ENCODE data around the gene SENP6. TPM values are rescaled to one million over a fixed set of nuclear protein-coding genes. Genes with fewer than 3 reads are reported as not detected.

SENP6 gene
- total and polyA plus RNA-seq, 12 donors, result 43.0 to 98.5 (median 76.6) TPM

DNA sequence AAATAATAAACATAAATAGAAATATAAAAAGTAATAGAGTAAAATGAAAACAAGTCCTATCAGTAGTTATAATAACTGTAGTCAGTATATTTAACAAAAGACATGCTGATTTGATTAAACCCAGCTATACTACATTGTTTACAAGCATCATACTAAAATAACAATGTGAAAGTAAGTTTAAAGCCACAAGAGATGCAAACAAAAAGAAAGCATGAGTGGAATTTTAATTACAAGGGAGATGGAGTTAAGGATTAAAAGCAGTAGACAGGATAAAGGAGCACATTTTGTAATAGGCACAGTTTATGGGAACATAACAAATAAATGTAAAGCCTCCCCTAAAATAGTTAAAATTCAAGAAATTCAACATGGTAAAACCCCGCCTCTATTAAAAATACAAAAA is 41.5 kb downstream of the SENP6 start:
- Histone ChIP-seq H3K27ac (no peak overlapping the region), H3K36me3 (replicated peaks in 1 of 2) (peaks cover 0 to 8% of the 10 kb centered on the region in 2 donors), H3K9me3 (replicated peaks in 1 of 3) (no peaks in the 10 kb centered on the region), H3K4me1 (replicated peaks in 1 of 2) (no peaks in the 10 kb centered on the region), H3K27me3 (no peaks in the 10 kb centered on the region), H3K4me3 (no peak overlapping the region)
- 100% methylated on average over 1 of the region's 1 CpG for WGBS, 4 donors
- no peak for TF ChIP-seq POLR2A (IDR thresholded peaks at IDR 0.05)
- TF ChIP-seq, protein P1, sequence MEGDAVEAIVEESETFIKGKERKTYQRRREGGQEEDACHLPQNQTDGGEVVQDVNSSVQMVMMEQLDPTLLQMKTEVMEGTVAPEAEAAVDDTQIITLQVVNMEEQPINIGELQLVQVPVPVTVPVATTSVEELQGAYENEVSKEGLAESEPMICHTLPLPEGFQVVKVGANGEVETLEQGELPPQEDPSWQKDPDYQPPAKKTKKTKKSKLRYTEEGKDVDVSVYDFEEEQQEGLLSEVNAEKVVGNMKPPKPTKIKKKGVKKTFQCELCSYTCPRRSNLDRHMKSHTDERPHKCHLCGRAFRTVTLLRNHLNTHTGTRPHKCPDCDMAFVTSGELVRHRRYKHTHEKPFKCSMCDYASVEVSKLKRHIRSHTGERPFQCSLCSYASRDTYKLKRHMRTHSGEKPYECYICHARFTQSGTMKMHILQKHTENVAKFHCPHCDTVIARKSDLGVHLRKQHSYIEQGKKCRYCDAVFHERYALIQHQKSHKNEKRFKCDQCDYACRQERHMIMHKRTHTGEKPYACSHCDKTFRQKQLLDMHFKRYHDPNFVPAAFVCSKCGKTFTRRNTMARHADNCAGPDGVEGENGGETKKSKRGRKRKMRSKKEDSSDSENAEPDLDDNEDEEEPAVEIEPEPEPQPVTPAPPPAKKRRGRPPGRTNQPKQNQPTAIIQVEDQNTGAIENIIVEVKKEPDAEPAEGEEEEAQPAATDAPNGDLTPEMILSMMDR (IDR thresholded peaks at IDR 0.05), result no peak
- intact Hi-C loops (cut with DNase I), result loop anchor here in 1 of 2 donors (5.0 kb wide), 1 partner anchor 104 kb away; the partner anchor contains the start of gene MYO6
- DNase-seq, result no peak

DNA sequence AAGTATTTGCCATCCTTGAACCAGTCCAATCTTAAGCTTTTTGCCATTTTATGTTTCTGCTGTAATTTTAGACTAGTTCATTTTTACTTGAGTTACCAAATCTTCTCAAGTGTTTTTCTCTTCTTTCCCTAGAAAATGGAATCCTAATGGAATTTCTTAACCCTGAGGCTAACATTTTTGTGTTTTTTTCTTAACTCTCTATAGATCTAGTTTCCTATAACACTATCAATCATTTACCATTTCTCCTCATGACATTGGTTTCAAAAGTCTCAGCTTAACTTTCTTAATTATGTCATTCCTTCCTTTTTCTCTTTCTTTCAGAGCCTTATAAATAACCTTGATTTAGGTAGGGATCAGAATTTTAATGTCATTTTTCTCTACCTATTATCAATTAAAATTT is 54.8 kb downstream of the SENP6 start:
- intact Hi-C loops (cut with DNase I), result no loop called here
- DNase-seq, result no peak
- Histone ChIP-seq H3K9me3 (replicated peaks in 1 of 3) (no peaks in the 10 kb centered on the region), H3K4me3 (no peak overlapping the region), H3K4me1 (replicated peaks in 1 of 2) (peaks cover 0 to 12% of the 10 kb centered on the region in 2 donors), H3K36me3 (replicated peaks in 1 of 2) (peaks cover 0 to 32% of the 10 kb centered on the region in 2 donors), H3K27ac (no peak overlapping the region), H3K27me3 (no peaks in the 10 kb centered on the region)
- TF ChIP-seq, protein P1 (IDR thresholded peaks at IDR 0.05), result no peak
- no peak for TF ChIP-seq POLR2A (IDR thresholded peaks at IDR 0.05)

DNA sequence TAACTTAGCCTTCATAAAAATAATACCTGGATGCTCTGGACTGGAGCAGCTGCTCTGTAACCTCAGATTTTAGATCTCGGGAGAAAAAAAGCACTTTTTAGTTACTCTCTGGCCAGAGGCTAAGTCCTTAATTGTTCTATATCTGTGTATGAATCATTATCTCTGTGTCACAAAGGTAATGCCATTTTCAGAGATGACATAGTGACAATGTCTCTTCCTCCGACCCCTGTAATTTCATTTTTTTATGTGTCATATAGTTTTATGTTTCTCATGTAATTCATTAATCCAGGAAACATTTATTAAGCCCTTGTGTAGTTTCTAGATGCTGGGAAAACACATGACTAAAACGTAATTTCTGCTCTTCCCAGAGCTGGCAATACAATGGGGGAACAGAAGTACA is 55.6 kb downstream of the SENP6 start:
- 66 to 70% (median 68%) methylated on average over 3 of the region's 3 CpGs for WGBS, 4 donors
- Histone ChIP-seq H3K4me1 (replicated peaks in 1 of 2) (peaks cover 0 to 12% of the 10 kb centered on the region in 2 donors), H3K27me3 (no peaks in the 10 kb centered on the region), H3K36me3 (replicated peaks in 1 of 2) (peaks cover 0 to 28% of the 10 kb centered on the region in 2 donors), H3K27ac (peak overlapping the region in 1 of 5 donors; percentile 45), H3K9me3 (replicated peaks in 1 of 3) (no peaks in the 10 kb centered on the region), H3K4me3 (no peak overlapping the region)
- DNase-seq, result no peak
- TF ChIP-seq, protein P1 (IDR thresholded peaks at IDR 0.05), result no peak
- TF ChIP-seq POLR2A (IDR thresholded peaks at IDR 0.05), result no peak
- intact Hi-C loops (cut with DNase I), result no loop called here

DNA sequence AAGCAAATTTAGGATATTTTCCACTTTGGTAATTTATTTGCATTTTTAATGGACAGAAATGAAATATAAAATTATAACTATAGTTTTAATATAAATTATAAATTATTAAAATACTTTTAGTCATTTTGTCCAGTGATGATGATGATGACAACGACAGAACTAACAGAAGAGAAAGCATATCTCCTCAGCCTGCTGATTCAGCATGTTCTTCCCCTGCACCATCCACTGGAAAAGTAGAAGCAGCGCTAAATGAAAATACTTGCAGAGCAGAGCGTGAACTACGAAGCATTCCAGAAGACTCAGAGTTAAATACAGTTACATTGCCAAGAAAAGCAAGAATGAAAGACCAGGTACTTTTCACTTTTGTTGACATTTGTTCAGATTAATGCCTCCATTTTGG is 64.9 kb downstream of the SENP6 start:
- H3K27ac ChIP-seq, result no peak overlapping the region
- intact Hi-C loops (cut with DNase I), result no loop called here
- TF ChIP-seq POLR2A (IDR thresholded peaks at IDR 0.05), result no peak
- TF ChIP-seq, protein P1 (IDR thresholded peaks at IDR 0.05), result no peak
- WGBS, 4 donors, result 77 to 96% (median 90%) methylated on average over 4 of the region's 4 CpGs
- H3K27me3 ChIP-seq, result no peaks in the 10 kb centered on the region
- peaks cover 0 to 46% of the 10 kb centered on the region in 2 donors for H3K36me3 ChIP-seq (replicated peaks in 1 of 2)
- no peaks in the 10 kb centered on the region for H3K4me1 ChIP-seq (replicated peaks in 1 of 2)
- no peaks in the 10 kb centered on the region for H3K9me3 ChIP-seq (replicated peaks in 1 of 3)
- H3K4me3 ChIP-seq, result no peak overlapping the region
- no peak for DNase-seq
